Cardiac muscle cell (in vitro differentiated cells and primary cell): ENCODE measurements around the gene METTL27. TPM values are rescaled to one million over a fixed set of nuclear protein-coding genes. Genes with fewer than 3 reads are reported as not detected.

ENCODE experiments used
- DNase-seq, 2 donors: peaks; one replicate each; pipeline versions ENCODE4 v3.0.0 to v3.0.0-alpha.2; 2010 to 2017; ENCODE audit warnings: low read depth in 1 of 2, low spot score in 1 of 2
- H3K27ac ChIP-seq: fragments of 200-600 bp; sonication (generic); 2 replicates; pipeline ENCODE4 v1.5.1; 2016
- H3K27me3 ChIP-seq: fragments of 200-600 bp; sonication (generic); 2 replicates; pipeline ENCODE4 v1.6.0; 2016; ENCODE audit warnings: control low read depth
- H3K36me3 ChIP-seq: fragments of 200-600 bp; sonication (generic); 2 replicates; pipeline ENCODE4 v1.5.1; 2016; ENCODE audit warnings: control low read depth
- H3K4me1 ChIP-seq: fragments of 200-600 bp; sonication (generic); 2 replicates; pipeline ENCODE4 v1.8.1; 2017; ENCODE audit warnings: low read depth, mild to moderate bottlenecking, mixed run types
- H3K4me3 ChIP-seq: fragments of 200-600 bp; sonication (generic); 2 replicates; pipeline ENCODE4 v1.5.1; 2016; ENCODE audit warnings: mild to moderate bottlenecking
- H3K9me3 ChIP-seq: fragments of 200-600 bp; sonication (generic); 2 replicates; pipeline ENCODE4 v1.5.1; 2017; ENCODE audit warnings: low read depth, mild to moderate bottlenecking, control low read depth
- polyA plus RNA-seq: library from polyadenylated mRNA; unstranded; fragments of >200 nt; fragmentation: Nextera tagmentation; extraction: Ambion mirVana; gene quantifications from 2 replicates; pipeline ENCODE4 v1.2.1, GENCODE V29; 2016
- total RNA-seq: library from RNA; depleted of rRNA; stranded (reverse); fragments of >200 nt; gene quantifications from 2 replicates; pipeline ENCODE4 v1.2.3, GENCODE V29; 2016
- TF ChIP-seq, protein P1 (sequence below): IDR thresholded peaks from 2 replicates; pipeline ENCODE4 v1.5.1; 2012; ENCODE audit warnings: low read depth, mild to moderate bottlenecking, low read length

METTL27 gene
- total and polyA plus RNA-seq, 2 experiments from 2014 or later, result 4.6 to 5.2 TPM

GRCh38 chr7:73828972-73829371, 13.3 kb downstream of the METTL27 start:
- H3K4me3 ChIP-seq, result no peak overlapping the region
- no peaks in the 10 kb centered on the region for H3K36me3 ChIP-seq
- H3K27me3 ChIP-seq, result no peaks in the 10 kb centered on the region
- H3K4me1 ChIP-seq, result peaks cover 11% of the 10 kb centered on the region
- H3K9me3 ChIP-seq, result no peaks in the 10 kb centered on the region
- no peak for DNase-seq
- TF ChIP-seq, protein P1, sequence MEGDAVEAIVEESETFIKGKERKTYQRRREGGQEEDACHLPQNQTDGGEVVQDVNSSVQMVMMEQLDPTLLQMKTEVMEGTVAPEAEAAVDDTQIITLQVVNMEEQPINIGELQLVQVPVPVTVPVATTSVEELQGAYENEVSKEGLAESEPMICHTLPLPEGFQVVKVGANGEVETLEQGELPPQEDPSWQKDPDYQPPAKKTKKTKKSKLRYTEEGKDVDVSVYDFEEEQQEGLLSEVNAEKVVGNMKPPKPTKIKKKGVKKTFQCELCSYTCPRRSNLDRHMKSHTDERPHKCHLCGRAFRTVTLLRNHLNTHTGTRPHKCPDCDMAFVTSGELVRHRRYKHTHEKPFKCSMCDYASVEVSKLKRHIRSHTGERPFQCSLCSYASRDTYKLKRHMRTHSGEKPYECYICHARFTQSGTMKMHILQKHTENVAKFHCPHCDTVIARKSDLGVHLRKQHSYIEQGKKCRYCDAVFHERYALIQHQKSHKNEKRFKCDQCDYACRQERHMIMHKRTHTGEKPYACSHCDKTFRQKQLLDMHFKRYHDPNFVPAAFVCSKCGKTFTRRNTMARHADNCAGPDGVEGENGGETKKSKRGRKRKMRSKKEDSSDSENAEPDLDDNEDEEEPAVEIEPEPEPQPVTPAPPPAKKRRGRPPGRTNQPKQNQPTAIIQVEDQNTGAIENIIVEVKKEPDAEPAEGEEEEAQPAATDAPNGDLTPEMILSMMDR, result no peak
- H3K27ac ChIP-seq, result no peak overlapping the region

DNA sequence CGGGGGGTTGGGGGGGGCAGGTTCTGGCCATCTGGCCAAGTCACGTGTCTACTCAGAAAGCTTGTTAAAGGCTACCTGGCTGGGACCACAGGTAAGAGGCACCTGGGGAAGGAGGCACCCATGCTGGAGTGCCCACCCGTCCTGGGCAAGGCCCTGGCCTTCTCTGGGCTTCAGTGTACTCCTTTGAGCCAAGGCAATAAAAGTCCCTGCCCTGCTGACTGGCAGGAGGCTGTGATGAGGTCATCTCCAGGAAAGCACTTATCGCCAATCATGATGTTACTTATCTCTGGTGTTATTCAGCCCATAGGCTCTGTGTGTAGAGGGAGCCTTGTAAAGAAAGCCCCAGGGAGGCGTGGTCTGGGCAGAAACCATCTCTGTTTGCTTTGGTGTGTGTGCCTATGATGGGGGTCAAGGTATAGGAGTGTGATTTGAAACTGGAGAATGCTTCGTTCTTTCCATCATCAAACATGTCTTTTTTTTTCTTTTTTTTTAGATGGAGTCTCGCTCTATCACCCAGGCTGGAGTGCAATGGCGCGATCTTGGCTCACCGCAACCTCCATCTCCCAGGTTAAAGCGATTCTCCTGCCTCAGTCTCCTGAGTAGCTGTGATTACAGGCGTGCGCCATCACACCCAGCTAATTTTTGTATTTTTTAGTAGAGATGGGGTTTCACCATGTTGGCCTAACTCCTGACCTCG, 14.1 kb downstream of the METTL27 start:
- Histone ChIP-seq H3K27ac (no peak overlapping the region), H3K36me3 (no peaks in the 10 kb centered on the region), H3K9me3 (no peaks in the 10 kb centered on the region), H3K4me1 (peaks cover 11% of the 10 kb centered on the region), H3K27me3 (no peaks in the 10 kb centered on the region), H3K4me3 (no peak overlapping the region)
- TF ChIP-seq, protein P1, result no peak
- DNase-seq, result peak in 1 of 2 donors; percentile 40

DNA sequence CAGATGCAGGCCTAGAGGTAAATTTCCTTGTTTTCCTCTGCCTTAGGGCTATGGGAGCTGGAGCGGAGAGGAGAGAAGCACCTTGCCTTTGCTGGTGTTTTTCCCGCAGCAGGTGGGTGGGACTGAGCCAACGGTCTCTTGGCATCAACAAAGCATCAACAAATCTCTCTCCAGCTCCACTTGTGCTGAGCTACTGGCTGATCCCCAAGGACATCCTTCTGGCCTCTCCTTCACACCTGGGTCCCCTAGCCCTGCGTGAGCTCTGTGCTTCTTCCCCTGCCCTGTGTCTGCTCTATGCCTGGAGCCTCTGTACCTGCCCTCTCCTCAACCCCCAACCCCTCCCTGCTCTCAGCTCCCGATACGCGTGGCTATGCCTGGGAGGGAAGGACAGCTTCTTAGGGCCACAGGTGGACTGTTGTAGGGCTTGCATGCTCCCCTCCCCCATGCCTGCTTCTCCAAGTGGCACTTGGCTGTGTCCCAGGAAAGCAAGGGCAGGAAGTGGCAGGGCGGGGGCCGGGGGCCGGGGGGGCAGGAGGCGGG, 14.7 kb downstream of the METTL27 start:
- Histone ChIP-seq H3K4me1 (peaks cover 11% of the 10 kb centered on the region), H3K36me3 (no peaks in the 10 kb centered on the region), H3K9me3 (no peaks in the 10 kb centered on the region), H3K27me3 (no peaks in the 10 kb centered on the region), H3K27ac (no peak overlapping the region), H3K4me3 (no peak overlapping the region)
- TF ChIP-seq, protein P1, result no peak
- peak in 1 of 2 donors; percentile 57 for DNase-seq

GRCh38 chr7:73824986-73825385, 17.3 kb downstream of the METTL27 start:
- Histone ChIP-seq H3K9me3 (no peaks in the 10 kb centered on the region), H3K4me1 (peaks cover 11% of the 10 kb centered on the region), H3K4me3 (no peak overlapping the region), H3K36me3 (no peaks in the 10 kb centered on the region), H3K27ac (no peak overlapping the region), H3K27me3 (no peaks in the 10 kb centered on the region)
- TF ChIP-seq, protein P1, result no peak
- no peak for DNase-seq

- Histone ChIP-seq H3K36me3 (no peaks in the 10 kb centered on the region), H3K27ac (no peak overlapping the region), H3K4me1 (peaks cover 11% of the 10 kb centered on the region), H3K27me3 (no peaks in the 10 kb centered on the region), H3K9me3 (no peaks in the 10 kb centered on the region), H3K4me3 (no peak overlapping the region)
- TF ChIP-seq, protein P1, result no peak
- no peak for DNase-seq
Measured at GRCh38 chr7:73823873-73824592, 18.3 kb downstream of the METTL27 start.
